CD4-positive, alpha-beta T cell (primary cell): ENCODE results near the gene CREB3L1. TPM values are rescaled to one million over a fixed set of nuclear protein-coding genes. Genes with fewer than 3 reads are reported as not detected.

Experiments used
- ATAC-seq: fragments of 200-7000 bp; cut with Tn5 transposase; one replicate; pipeline ENCODE4 v1.10.0; 2022; ENCODE audit warnings: mild to moderate bottlenecking; ENCODE audit not compliant: poor library complexity
- CTCF ChIA-PET: fragments of 350-600 bp; sonication (Branson Sonifier 250); formaldehyde crosslinking; loops from one replicate; lab custom pipeline; 2021; ENCODE audit warnings: antibody characterized with exemption, inconsistent platforms; lab: Charles Lee
- POLR2A ChIA-PET: fragments of 350-600 bp; sonication (Branson Sonifier 250); formaldehyde crosslinking; loops from one replicate; lab custom pipeline; 2021; ENCODE audit warnings: antibody characterized with exemption, inconsistent platforms; lab: Charles Lee
- DNase-seq, 14 experiments: peaks; one replicate each; pipeline ENCODE4 v3.0.0-alpha.2; 2013 to 2020; ENCODE audit warnings: mixed read lengths in 2 of 14
- H3K27ac ChIP-seq, 2 donors: one replicate each; pipeline versions ENCODE4 v1.5.1 to v1.7.0; 2013; ENCODE audit warnings: low read length in 2 of 2, low read depth in 1 of 2, mild to moderate bottlenecking in 1 of 2
- H3K27me3 ChIP-seq, 2 experiments: 1 replicate in 1 of 2; 2 replicates in 1 of 2; pipeline versions ENCODE4 v1.6.1 to v1.7.0; 2013; ENCODE audit warnings: low read length in 2 of 2, control low read depth in 1 of 2, mild to moderate bottlenecking in 1 of 2, moderate library complexity in 1 of 2; ENCODE audit not compliant: insufficient read depth in 2 of 2, control insufficient read depth in 1 of 2
- H3K36me3 ChIP-seq: one replicate; pipeline ENCODE4 v1.6.1; 2013; ENCODE audit warnings: low read length, control low read depth; ENCODE audit not compliant: insufficient read depth
- H3K4me1 ChIP-seq: one replicate; pipeline ENCODE4 v1.6.1; 2013; ENCODE audit warnings: low read length, control low read depth; ENCODE audit not compliant: insufficient read depth
- H3K4me3 ChIP-seq: one replicate; pipeline ENCODE4 v1.5.1; 2013; ENCODE audit warnings: mild to moderate bottlenecking, low read length, moderate library complexity
- H3K9me3 ChIP-seq, 2 experiments: 1 replicate in 1 of 2; 2 replicates in 1 of 2; pipeline versions ENCODE4 v1.6.1 to v1.7.0; 2013; ENCODE audit warnings: low read length in 2 of 2, mild to moderate bottlenecking in 2 of 2, control low read depth in 1 of 2, moderate library complexity in 1 of 2; ENCODE audit not compliant: control insufficient read depth in 1 of 2, insufficient read depth in 1 of 2
- H3K27ac Mint-ChIP-seq: one replicate; pipeline ENCODE4 v1.8.0; 2020; ENCODE audit warnings: mixed read lengths
- H3K27me3 Mint-ChIP-seq: one replicate; pipeline ENCODE4 v1.8.0; 2021; ENCODE audit warnings: mixed read lengths
- H3K36me3 Mint-ChIP-seq: one replicate; pipeline ENCODE4 v1.8.0; 2021; ENCODE audit warnings: low read depth, mixed read lengths
- H3K4me1 Mint-ChIP-seq: one replicate; pipeline ENCODE4 v1.8.0; 2021; ENCODE audit warnings: low read depth, mixed read lengths
- H3K4me3 Mint-ChIP-seq: one replicate; pipeline ENCODE4 v1.8.0; 2020; ENCODE audit warnings: mild to moderate bottlenecking, mixed read lengths
- H3K9me3 Mint-ChIP-seq: one replicate; pipeline ENCODE4 v1.8.0; 2020; ENCODE audit warnings: mixed read lengths
- CTCF ChIP-seq: fragments of 200-600 bp; IDR thresholded peaks from one replicate; pipeline ENCODE4 v1.8.0; 2022; ENCODE audit warnings: antibody characterized with exemption, mild to moderate bottlenecking
- intact Hi-C, 2 experiments: fragments of 100-400 bp; cut with DNase I in 1 of 2; cut with micrococcal nuclease in 1 of 2; formaldehyde crosslinking; loops; one replicate each; pipeline versions ENCODE4 v1.15.1 to v1.9.0; 2023 to 2025; cut with DNase I, micrococcal nuclease
- total RNA-seq, 174 experiments: library from RNA in 2 of 174; stranded (reverse) in 2 of 174; gene quantifications; one replicate each; pipeline ENCODE4 v1.2.3 and lab custom pipeline; 2021 to 2026

CREB3L1 gene
- total RNA-seq, 2 experiments from 2014 or later: not detected

GRCh38 chr11:46364056-46364455 is 86.6 kb downstream of the CREB3L1 start:
- TF ChIP-seq CTCF: no peak
- peaks cover 75% of the 10 kb centered on the region for H3K4me1 ChIP-seq
- Mint-ChIP-seq H3K4me3 (no peak overlapping the region), H3K9me3 (no peaks in the 10 kb centered on the region), H3K36me3 (peaks cover 38% of the 10 kb centered on the region), H3K27ac (peak overlapping the region; percentile 59), H3K27me3 (no peaks in the 10 kb centered on the region), H3K4me1 (peaks cover 67% of the 10 kb centered on the region)
- H3K4me3 ChIP-seq: no peak overlapping the region
- ChIA-PET CTCF (interaction anchor here (4.7 to 5.3 kb wide), 2 partner anchors 12 to 16 kb away, joined by 32 to 34 read pairs; partner anchors contain the start of gene DGKZ), POLR2A (no interaction called here)
- intact Hi-C loops: no loop called here
- no peaks in the 10 kb centered on the region for H3K27me3 ChIP-seq
- peaks cover 57% of the 10 kb centered on the region for H3K36me3 ChIP-seq
- peak overlapping the region in 1 of 2 donors; percentile 39 for H3K27ac ChIP-seq
- ATAC-seq: no peak
- H3K9me3 ChIP-seq: no peaks in the 10 kb centered on the region
- DNase-seq: no peak

DNA sequence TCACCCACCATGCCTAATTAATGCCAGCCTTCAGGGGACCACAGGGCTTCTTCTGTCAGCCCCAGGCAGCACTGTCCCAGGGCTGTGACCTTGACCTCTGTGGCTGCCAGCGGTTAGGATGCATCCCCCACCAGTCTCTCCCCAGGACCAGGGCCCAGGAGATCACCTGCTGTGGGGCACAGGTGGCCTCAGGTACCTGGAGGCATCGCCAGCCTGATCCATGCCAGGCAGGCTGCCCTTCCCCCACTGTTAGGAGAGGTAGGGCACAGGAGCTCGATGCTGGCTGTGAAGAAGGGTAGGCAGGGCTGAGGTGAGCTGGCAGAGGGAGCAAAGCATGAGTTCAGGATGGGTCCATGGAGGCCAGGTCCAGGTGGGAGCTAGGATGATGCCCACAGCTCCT is 87.3 kb downstream of the CREB3L1 start:
- H3K36me3 ChIP-seq: peaks cover 64% of the 10 kb centered on the region
- peak overlapping the region in 1 of 2 donors; percentile 39 for H3K27ac ChIP-seq
- POLR2A ChIA-PET: interaction anchor here (1.2 to 4.4 kb wide), 3 partner anchors 13 to 32 kb away, joined by 5 to 25 read pairs (median 6); partner anchors contain the start of gene DGKZ

DNA sequence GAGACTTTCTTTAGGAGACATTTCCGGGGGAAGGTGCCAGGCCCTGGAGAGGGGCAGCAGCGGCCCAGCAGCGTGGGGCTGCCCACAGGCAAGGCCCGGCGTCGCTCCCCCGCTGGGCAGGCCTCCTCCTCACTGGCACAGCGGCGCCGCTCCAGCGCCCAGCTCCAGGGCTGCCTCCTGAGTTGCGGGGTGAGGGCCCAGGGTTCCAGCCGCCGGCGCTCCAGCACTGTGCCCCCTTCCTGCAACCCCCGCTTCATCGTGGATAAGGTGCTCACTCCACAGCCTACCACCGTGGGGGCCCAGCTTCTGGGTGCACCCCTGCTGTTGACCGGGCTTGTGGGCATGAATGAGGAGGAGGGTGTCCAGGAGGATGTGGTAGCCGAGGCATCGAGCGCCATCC is 88.8 kb downstream of the CREB3L1 start:
- no peak overlapping the region for H3K27ac ChIP-seq
- peaks cover 65% of the 10 kb centered on the region for H3K4me1 Mint-ChIP-seq
- no peaks in the 10 kb centered on the region for H3K27me3 ChIP-seq
- peaks cover 72% of the 10 kb centered on the region for H3K4me1 ChIP-seq
- ChIA-PET CTCF (interaction anchor here (1.1 to 5.3 kb wide), 3 partner anchors 9 to 18 kb away, joined by 3 to 34 read pairs (median 32); partner anchors contain the start of gene DGKZ), POLR2A (interaction anchor here (0.6 to 4.4 kb wide), 4 partner anchors 14 to 85 kb away, joined by 3 to 25 read pairs (median 8); partner anchors contain the start of gene DGKZ)
- no peak for ATAC-seq
- no peak overlapping the region for H3K4me3 Mint-ChIP-seq
- no peaks in the 10 kb centered on the region for H3K9me3 ChIP-seq
- TF ChIP-seq CTCF: no peak
- intact Hi-C loops: loop anchor here (2.0 to 5.0 kb wide), 5 partner anchors 49 to 171 kb away; no protein-coding TSS in a partner anchor
- no peaks in the 10 kb centered on the region for H3K27me3 Mint-ChIP-seq
- no peaks in the 10 kb centered on the region for H3K9me3 Mint-ChIP-seq
- no peak overlapping the region for H3K4me3 ChIP-seq
- H3K36me3 ChIP-seq: peaks cover 77% of the 10 kb centered on the region
- DNase-seq: no peak
- H3K36me3 Mint-ChIP-seq: peaks cover 58% of the 10 kb centered on the region
- no peak overlapping the region for H3K27ac Mint-ChIP-seq

More for the DNA sequence above, 87.3 kb downstream of the CREB3L1 start:
- intact Hi-C loops: loop anchor here (5.0 kb wide), 3 partner anchors 47 to 173 kb away; no protein-coding TSS in a partner anchor
- H3K27ac Mint-ChIP-seq: peak overlapping the region; percentile 59
- no peak overlapping the region for H3K4me3 ChIP-seq
- H3K4me1 Mint-ChIP-seq: peaks cover 72% of the 10 kb centered on the region
- H3K9me3 ChIP-seq: no peaks in the 10 kb centered on the region
- peaks cover 45% of the 10 kb centered on the region for H3K36me3 Mint-ChIP-seq
- H3K27me3 Mint-ChIP-seq: no peaks in the 10 kb centered on the region
- ATAC-seq: no peak
- no peak overlapping the region for H3K4me3 Mint-ChIP-seq
- H3K9me3 Mint-ChIP-seq: no peaks in the 10 kb centered on the region
- no peak for TF ChIP-seq CTCF
- no peak for DNase-seq
- H3K27me3 ChIP-seq: no peaks in the 10 kb centered on the region
- CTCF ChIA-PET: interaction anchor here (4.7 to 5.3 kb wide), 2 partner anchors 13 to 17 kb away, joined by 32 to 34 read pairs; partner anchors contain the start of gene DGKZ
- peaks cover 80% of the 10 kb centered on the region for H3K4me1 ChIP-seq
